ENCODE measurements around the gene SLC15A1.

SLC15A1 gene

DNA sequence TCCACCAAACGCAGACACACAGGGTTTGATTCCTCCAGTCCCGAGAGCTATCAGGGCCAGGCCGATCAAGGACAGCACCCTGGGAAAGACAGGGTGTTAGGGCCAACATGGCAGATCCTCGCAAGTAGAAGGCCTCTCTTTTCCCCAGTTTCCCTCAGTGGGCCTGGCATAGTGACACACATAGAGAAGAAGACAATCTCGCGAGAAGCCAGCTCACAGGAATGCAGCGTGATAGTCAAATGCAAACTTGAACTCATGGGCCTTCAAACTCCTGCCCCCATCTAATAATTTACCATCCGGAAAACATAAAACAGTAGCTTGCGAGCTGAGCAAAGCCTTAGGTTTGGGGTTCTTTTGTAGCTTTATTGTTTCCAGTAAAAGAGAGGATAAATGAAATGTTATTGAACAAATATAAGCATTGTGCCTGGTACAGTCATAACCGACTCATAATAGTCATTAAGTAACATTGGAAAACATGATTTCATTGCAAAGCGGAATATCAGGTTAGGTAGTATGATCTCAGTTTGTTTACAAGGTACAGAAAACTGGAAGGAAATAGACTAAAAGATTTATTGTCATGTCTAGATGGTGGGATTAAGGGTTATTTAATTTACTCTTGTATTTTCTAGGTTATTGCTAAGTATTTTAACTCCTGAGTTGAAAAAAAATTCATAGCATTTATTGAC, 30.5 kb downstream of the SLC15A1 start:
- CTCF ChIA-PET: no interaction called here
- no peak overlapping the region for H3K27ac Mint-ChIP-seq
- H3K4me3 Mint-ChIP-seq: no peak overlapping the region

GRCh38 chr13:98719527-98720250, 32.8 kb downstream of the SLC15A1 start:
- no peak for DNase-seq
- Mint-ChIP-seq H3K9me3 (no peaks in the 10 kb centered on the region), H3K36me3 (no peaks in the 10 kb centered on the region), H3K27ac (no peak overlapping the region), H3K4me1 (no peaks in the 10 kb centered on the region), H3K4me3 (no peak overlapping the region), H3K27me3 (no peaks in the 10 kb centered on the region)
- CTCF ChIA-PET: no interaction called here

More for the DNA sequence above, 30.5 kb downstream of the SLC15A1 start:
- H3K9me3 Mint-ChIP-seq: no peaks in the 10 kb centered on the region
- DNase-seq: no peak
- peaks cover 4% of the 10 kb centered on the region for H3K27me3 Mint-ChIP-seq
- no peaks in the 10 kb centered on the region for H3K4me1 Mint-ChIP-seq
- H3K36me3 Mint-ChIP-seq: no peaks in the 10 kb centered on the region

DNA sequence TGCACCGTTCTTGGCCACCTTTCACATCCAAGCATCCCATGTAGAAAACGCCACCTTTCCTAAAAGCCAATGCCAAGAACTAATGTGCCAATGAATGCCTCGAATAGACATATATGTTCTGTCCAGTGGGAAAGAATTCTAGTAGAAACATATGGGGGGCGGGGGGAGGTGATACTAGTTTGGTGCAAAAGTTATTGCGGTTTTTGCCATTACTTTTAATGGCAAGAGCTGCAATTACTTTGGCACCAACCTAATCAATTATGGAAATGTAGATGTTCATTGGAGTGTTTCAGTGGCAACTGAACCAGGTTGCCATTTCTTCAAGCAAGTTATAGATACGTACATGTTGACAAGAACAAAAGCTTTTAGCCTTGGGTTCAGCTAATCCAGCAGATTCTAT, 34.6 kb downstream of the SLC15A1 start:
- Mint-ChIP-seq H3K4me1 (no peaks in the 10 kb centered on the region), H3K4me3 (no peak overlapping the region), H3K27me3 (peaks cover 4% of the 10 kb centered on the region), H3K9me3 (no peaks in the 10 kb centered on the region), H3K27ac (no peak overlapping the region), H3K36me3 (no peaks in the 10 kb centered on the region)
- no peak for DNase-seq
- CTCF ChIA-PET: no interaction called here

GRCh38 chr13:98717256-98717655, 35.2 kb downstream of the SLC15A1 start:
- no peak for DNase-seq
- Mint-ChIP-seq H3K4me1 (no peaks in the 10 kb centered on the region), H3K27me3 (peaks cover 4% of the 10 kb centered on the region), H3K4me3 (no peak overlapping the region), H3K27ac (no peak overlapping the region), H3K36me3 (no peaks in the 10 kb centered on the region), H3K9me3 (no peaks in the 10 kb centered on the region)
- CTCF ChIA-PET: no interaction called here

DNA sequence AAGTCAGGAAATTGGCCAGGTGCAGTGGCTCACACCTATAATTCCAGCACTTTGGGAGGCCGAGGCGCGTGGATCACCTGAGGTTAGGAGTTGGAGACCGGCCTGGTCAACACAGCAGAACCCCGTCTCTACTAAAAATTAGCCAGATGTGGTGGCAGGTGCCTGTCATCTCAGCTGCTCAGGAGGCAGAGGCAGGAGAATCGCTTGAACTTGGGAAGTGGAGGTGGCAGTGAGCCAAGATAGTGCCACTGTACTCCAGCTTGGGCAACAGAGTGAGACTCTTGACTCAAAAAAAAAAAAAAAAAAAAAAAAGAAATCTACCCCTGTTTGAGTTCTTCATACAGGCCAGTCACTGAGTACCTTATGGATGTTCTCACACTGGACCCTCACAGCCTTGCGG, 42.0 kb downstream of the SLC15A1 start:
- peaks cover 12% of the 10 kb centered on the region for H3K27me3 Mint-ChIP-seq
- DNase-seq: no peak
- CTCF ChIA-PET: interaction anchor here (1.2 kb wide), 1 partner anchor 322 kb away, joined by 3 read pairs; no protein-coding TSS in a partner anchor
- H3K27ac Mint-ChIP-seq: no peak overlapping the region
- H3K4me1 Mint-ChIP-seq: no peaks in the 10 kb centered on the region
- no peaks in the 10 kb centered on the region for H3K36me3 Mint-ChIP-seq
- H3K9me3 Mint-ChIP-seq: no peaks in the 10 kb centered on the region
- H3K4me3 Mint-ChIP-seq: no peak overlapping the region

DNA sequence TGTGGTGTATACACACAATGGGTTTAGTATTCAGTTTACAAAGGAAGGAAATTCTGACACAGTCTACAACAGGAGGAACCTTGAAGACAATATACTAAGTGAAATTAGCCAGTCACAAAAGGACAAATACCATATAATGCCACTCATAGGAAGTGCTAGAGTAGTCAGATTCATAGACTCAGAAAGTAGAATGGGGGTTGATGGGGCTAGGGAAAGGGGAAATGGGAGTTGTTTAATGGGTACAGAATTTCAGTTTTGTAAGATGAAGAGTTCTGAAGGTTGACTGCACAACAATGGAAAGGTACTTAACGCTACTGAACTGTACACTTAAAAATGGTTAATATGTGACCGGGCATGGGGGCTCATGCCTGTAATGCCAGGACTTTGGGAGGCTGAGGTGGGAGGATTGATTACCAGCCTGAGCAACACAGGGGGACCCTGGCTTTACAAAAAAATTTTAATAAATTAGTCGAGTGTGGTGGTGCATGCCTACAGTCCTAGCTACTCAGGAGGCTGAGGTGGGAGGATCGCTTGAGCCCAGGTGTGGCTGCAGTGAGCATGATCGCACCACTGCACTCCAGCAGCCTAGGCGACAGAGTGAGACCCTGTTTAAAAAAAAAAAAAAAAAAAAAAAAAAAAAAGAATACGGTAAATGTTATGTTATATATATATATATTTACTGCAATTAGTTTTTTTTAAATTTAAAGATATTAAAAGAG, 45.0 kb downstream of the SLC15A1 start:
- CTCF ChIA-PET: no interaction called here
- H3K27ac Mint-ChIP-seq: no peak overlapping the region
- no peak overlapping the region for H3K4me3 Mint-ChIP-seq
- H3K4me1 Mint-ChIP-seq: no peaks in the 10 kb centered on the region
- H3K27me3 Mint-ChIP-seq: peaks cover 15% of the 10 kb centered on the region
- no peaks in the 10 kb centered on the region for H3K9me3 Mint-ChIP-seq
- no peaks in the 10 kb centered on the region for H3K36me3 Mint-ChIP-seq
- DNase-seq: no peak

DNA sequence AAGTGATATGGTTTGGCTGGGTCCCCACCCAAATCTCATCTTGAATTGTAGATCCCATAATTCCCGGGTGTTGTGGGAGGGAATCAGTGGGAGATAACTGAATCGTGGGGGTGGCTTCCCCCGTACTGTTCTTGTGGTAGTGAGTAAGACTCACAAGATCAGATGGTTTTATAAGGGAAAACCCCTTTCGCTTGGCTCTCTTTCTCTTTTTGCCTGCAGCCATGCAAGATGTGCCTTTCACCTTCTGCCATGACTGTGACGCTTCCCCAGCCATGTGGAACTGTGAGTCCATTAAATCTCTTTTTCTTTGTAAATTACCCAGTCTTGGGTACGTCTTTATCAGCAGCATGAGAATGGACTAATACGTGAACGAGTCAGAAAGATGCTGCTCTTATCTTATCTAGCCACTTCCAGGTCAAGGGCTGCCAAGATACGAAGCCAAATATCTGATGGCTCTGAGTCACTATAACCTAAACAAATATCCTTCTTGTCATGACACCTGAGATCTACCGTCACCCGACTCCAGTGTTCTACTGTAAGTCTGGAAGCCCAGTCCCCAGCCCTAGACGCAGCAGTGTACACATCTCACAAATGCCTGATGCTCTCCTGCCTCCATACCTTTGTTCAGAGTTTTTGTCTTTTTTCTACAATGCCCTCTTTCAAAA, 45.9 kb downstream of the SLC15A1 start:
- CTCF ChIA-PET: no interaction called here
- H3K27ac Mint-ChIP-seq: no peak overlapping the region
- H3K4me3 Mint-ChIP-seq: no peak overlapping the region
- no peaks in the 10 kb centered on the region for H3K9me3 Mint-ChIP-seq
- no peaks in the 10 kb centered on the region for H3K4me1 Mint-ChIP-seq
- H3K27me3 Mint-ChIP-seq: peaks cover 21% of the 10 kb centered on the region
- no peaks in the 10 kb centered on the region for H3K36me3 Mint-ChIP-seq
- DNase-seq: no peak

GRCh38 chr13:98697791-98698190, 54.7 kb downstream of the SLC15A1 start:
- CTCF ChIA-PET: no interaction called here
- Mint-ChIP-seq H3K4me3 (no peak overlapping the region), H3K27me3 (peaks cover 27% of the 10 kb centered on the region), H3K4me1 (no peaks in the 10 kb centered on the region), H3K9me3 (no peaks in the 10 kb centered on the region), H3K36me3 (no peaks in the 10 kb centered on the region), H3K27ac (no peak overlapping the region)
- no peak for DNase-seq

DNA sequence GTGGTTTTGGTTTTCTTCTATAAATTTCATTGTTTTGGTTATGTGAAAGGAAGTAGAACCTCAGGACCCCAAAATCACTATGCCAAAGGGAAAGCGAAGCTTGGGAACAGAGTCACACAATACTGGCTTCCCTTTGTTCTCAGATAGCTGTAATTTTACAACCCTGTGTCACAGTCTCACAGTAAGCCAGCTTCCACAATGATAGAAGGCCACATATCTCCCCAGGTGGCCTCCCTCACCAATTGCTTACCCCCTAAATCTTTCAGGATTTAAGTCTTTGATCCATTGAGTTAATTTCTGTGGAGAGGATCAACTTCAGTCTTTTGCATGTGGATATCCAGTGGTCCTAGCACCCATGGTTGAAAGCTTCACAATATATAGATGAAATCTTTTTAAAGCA, 58.7 kb downstream of the SLC15A1 start:
- H3K27me3 Mint-ChIP-seq: peaks cover 8% of the 10 kb centered on the region
- H3K4me1 Mint-ChIP-seq: no peaks in the 10 kb centered on the region
- no peak overlapping the region for H3K4me3 Mint-ChIP-seq
- H3K36me3 Mint-ChIP-seq: no peaks in the 10 kb centered on the region
- H3K9me3 Mint-ChIP-seq: no peaks in the 10 kb centered on the region
- CTCF ChIA-PET: no interaction called here
- no peak overlapping the region for H3K27ac Mint-ChIP-seq
- no peak for DNase-seq

GRCh38 chr13:98691360-98691759, 61.1 kb downstream of the SLC15A1 start:
- Mint-ChIP-seq H3K4me3 (no peak overlapping the region), H3K27me3 (peaks cover 2% of the 10 kb centered on the region)

DNA sequence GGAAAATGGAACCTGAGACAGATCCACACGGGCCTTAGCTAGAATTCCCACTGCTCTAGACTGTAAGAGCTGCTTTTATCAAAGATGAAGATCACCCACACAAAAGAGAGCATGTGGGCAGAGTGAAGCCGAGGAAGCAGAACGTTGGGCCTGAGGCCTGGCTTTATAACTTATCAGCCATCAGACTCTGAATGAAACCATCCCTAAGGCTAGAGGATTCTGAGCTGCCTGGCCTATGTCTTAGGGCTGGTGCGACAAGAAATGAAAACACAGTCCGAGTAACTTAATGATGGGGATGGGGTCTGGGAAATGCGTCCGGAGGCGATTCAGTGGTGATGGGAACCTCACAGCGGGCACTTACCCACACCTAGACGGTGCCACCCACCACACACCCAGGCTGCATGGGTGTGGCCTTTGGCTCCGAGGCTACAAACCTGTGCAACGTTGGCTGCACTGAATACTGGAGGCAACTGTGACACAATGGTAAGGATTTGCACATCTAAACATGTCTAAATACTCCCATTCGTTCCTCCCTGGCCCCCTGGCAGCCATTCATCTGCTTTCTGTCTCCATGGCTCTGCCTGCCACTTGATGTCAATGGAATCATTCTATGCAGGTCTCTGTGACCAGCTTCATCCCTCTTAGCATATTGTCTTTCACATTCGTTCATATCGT, 62.0 kb downstream of the SLC15A1 start:
- Mint-ChIP-seq H3K9me3 (no peaks in the 10 kb centered on the region), H3K36me3 (no peaks in the 10 kb centered on the region), H3K27ac (peak overlapping the region; percentile 62), H3K4me3 (no peak overlapping the region), H3K4me1 (no peaks in the 10 kb centered on the region), H3K27me3 (no peaks in the 10 kb centered on the region)
- DNase-seq: no peak
- CTCF ChIA-PET: interaction anchor here (0.6 kb wide), 1 partner anchor 246 kb away, joined by 3 read pairs; no protein-coding TSS in a partner anchor

More at GRCh38 chr13:98691360-98691759, 61.1 kb downstream of the SLC15A1 start:
- H3K36me3 Mint-ChIP-seq: no peaks in the 10 kb centered on the region
- DNase-seq: no peak
- CTCF ChIA-PET: no interaction called here
- H3K27ac Mint-ChIP-seq: no peak overlapping the region
- no peaks in the 10 kb centered on the region for H3K4me1 Mint-ChIP-seq
- H3K9me3 Mint-ChIP-seq: no peaks in the 10 kb centered on the region

GRCh38 chr13:98689347-98689968, 63.0 kb downstream of the SLC15A1 start:
- no peak overlapping the region for H3K27ac Mint-ChIP-seq

DNA sequence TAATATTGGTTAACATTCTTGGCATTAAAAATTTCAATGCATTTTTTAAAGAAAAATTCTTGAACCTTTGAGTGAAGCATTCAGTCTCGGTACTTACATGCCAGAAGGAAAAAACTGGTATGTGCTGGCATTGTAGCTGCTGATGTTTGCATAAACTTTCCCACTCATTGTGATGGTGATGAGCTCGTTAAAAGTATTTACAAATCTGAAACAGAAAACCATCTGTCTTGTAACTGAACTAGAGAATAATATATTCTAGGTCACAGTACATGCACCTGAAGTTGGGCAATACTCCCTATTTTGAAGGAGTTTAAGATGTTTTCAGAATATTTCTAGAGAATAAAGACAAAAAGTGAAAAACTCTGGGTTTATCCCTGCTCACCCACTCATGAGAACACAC, 64.1 kb downstream of the SLC15A1 start:
- CTCF ChIA-PET: interaction anchor here (0.7 kb wide), 1 partner anchor 241 kb away, joined by 3 read pairs; no protein-coding TSS in a partner anchor
- Mint-ChIP-seq H3K27me3 (no peaks in the 10 kb centered on the region), H3K4me3 (no peak overlapping the region), H3K36me3 (no peaks in the 10 kb centered on the region), H3K4me1 (no peaks in the 10 kb centered on the region), H3K9me3 (no peaks in the 10 kb centered on the region), H3K27ac (no peak overlapping the region)
- DNase-seq: no peak

More at GRCh38 chr13:98689347-98689968, 63.0 kb downstream of the SLC15A1 start:
- no peaks in the 10 kb centered on the region for H3K27me3 Mint-ChIP-seq
- CTCF ChIA-PET: no interaction called here
- H3K4me1 Mint-ChIP-seq: no peaks in the 10 kb centered on the region
- H3K36me3 Mint-ChIP-seq: no peaks in the 10 kb centered on the region
- DNase-seq: no peak
- H3K9me3 Mint-ChIP-seq: no peaks in the 10 kb centered on the region
- H3K4me3 Mint-ChIP-seq: no peak overlapping the region

All from activated naive CD4-positive, alpha-beta T cell treated with anti-CD3 and anti-CD28 coated beads, Interleukin-2, amount 10 ng/mL, durations not matched to agents 7 days and 5 days (primary cell).